Bronchial epithelial cell (primary cell): ENCODE results near the gene MYO7A. TPM values are rescaled to one million over a fixed set of nuclear protein-coding genes. Genes with fewer than 3 reads are reported as not detected.

ENCODE experiments used
- DNase-seq: peaks from one replicate; pipeline ENCODE4 v3.0.0-alpha.2; 2010; ENCODE audit warnings: low read depth
- FAIRE-seq: peaks from 2 replicates; lab custom pipeline; 2011; peaks lifted over from hg19 to GRCh38; lab: Jason Lieb, UNC
- H3K27me3 ChIP-seq: 2 replicates; pipeline ENCODE4 v1.5.1; 2011; ENCODE audit warnings: low read length; ENCODE audit not compliant: control insufficient read depth, insufficient read depth
- H3K36me3 ChIP-seq: 2 replicates; pipeline ENCODE4 v1.5.1; 2011; ENCODE audit warnings: low read length; ENCODE audit not compliant: control insufficient read depth, insufficient read depth
- H3K4me3 ChIP-seq: 2 replicates; pipeline ENCODE4 v1.5.1; 2011; ENCODE audit warnings: mild to moderate bottlenecking, low read depth, low read length, control low read depth
- total RNA-seq: library from RNA; depleted of rRNA; stranded (reverse); fragments of >200 nt; gene quantifications from 2 replicates; pipeline ENCODE4 v1.2.1, GENCODE V29; 2014
- TF ChIP-seq, protein P1 (sequence below): IDR thresholded peaks from 2 replicates; pipeline ENCODE4 v1.5.1; 2011; ENCODE audit warnings: mild to moderate bottlenecking, moderate library complexity, low read length, control low read depth, inconsistent platforms; ENCODE audit not compliant: insufficient read depth, severe bottlenecking

Gene MYO7A
- total RNA-seq, 1 donor from 2014 or later, result under 0.01 TPM

DNA sequence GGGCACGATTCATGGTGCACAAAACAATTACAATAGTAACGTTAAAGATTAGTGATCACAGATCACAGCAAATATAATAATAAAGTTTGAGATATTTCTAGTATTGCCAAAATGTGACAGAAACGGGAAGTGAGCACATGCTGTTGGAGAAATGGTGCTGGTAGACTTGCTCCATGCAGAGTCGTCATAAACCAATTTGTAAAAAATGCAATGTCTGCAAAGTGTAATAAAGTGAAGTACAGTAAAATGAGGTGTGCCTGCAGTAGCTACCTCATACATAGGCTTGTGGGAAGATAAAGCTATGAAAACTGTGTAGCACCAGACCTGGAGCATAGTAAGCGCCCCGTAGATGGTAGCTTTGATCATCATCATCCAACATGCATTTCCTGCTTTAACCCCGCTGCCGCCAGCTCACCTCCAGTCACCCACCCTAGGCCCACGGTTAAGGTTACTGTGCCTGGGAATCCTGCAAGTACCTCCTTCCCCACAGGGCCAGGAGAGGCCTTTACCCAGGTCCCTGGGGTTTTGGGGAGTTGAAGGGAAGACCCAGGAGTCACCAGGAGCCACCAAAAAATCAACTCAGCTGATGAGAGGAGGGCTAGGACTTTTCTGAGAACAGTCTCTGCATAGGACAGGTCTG, 59.2 kb downstream of the MYO7A start:
- FAIRE-seq (no peak), DNase-seq (no peak)
- Histone ChIP-seq H3K27me3 (no peaks in the 10 kb centered on the region), H3K4me3 (no peak overlapping the region), H3K36me3 (no peaks in the 10 kb centered on the region)
- TF ChIP-seq, protein P1, sequence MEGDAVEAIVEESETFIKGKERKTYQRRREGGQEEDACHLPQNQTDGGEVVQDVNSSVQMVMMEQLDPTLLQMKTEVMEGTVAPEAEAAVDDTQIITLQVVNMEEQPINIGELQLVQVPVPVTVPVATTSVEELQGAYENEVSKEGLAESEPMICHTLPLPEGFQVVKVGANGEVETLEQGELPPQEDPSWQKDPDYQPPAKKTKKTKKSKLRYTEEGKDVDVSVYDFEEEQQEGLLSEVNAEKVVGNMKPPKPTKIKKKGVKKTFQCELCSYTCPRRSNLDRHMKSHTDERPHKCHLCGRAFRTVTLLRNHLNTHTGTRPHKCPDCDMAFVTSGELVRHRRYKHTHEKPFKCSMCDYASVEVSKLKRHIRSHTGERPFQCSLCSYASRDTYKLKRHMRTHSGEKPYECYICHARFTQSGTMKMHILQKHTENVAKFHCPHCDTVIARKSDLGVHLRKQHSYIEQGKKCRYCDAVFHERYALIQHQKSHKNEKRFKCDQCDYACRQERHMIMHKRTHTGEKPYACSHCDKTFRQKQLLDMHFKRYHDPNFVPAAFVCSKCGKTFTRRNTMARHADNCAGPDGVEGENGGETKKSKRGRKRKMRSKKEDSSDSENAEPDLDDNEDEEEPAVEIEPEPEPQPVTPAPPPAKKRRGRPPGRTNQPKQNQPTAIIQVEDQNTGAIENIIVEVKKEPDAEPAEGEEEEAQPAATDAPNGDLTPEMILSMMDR, result no peak

DNA sequence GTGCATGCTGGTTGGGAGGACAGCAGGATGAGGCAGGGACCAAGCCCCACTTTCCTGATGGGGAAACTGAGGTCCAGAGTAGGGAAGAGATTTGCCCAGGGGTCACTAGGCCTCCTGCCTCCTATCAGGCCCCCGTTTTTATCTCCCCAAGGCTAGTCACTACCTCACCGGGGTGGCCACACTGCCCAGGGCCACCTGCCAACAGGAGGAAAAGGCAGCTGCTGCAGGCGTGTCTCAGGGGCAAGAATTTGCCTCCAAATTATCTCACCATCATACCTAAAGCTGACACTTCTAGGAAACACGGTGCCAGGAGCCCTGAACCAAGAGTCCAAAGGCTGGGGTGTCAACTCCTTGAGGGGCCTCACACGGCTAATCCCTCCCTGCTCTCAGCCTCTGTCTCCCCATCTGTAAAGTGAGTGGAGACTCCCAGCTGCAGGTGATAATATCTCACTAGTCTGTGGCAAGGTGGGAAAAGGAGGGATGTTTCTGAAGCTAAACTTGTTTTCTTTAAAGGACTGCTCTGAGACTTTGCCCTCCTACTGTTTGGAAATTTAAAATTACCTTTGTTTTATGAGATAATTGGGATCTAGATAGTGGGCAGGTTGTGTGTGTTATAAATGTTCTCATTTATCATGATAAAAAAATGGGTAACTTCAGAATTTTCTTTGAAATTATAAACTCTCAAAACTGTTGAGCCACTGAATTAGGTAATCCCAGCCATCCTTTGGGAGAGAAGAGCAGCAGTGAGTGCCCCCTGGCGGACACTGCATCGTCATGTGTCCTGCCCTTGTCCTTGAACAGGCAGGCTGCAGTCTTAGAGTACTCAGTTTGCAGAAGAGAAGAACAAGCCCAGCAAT, 60.0 kb downstream of the MYO7A start:
- no peaks in the 10 kb centered on the region for H3K36me3 ChIP-seq
- TF ChIP-seq, protein P1, result peak; percentile 80
- FAIRE-seq (peak; percentile 40), DNase-seq (peak; percentile 59)
- H3K4me3 ChIP-seq, result no peak overlapping the region
- H3K27me3 ChIP-seq, result no peaks in the 10 kb centered on the region

DNA sequence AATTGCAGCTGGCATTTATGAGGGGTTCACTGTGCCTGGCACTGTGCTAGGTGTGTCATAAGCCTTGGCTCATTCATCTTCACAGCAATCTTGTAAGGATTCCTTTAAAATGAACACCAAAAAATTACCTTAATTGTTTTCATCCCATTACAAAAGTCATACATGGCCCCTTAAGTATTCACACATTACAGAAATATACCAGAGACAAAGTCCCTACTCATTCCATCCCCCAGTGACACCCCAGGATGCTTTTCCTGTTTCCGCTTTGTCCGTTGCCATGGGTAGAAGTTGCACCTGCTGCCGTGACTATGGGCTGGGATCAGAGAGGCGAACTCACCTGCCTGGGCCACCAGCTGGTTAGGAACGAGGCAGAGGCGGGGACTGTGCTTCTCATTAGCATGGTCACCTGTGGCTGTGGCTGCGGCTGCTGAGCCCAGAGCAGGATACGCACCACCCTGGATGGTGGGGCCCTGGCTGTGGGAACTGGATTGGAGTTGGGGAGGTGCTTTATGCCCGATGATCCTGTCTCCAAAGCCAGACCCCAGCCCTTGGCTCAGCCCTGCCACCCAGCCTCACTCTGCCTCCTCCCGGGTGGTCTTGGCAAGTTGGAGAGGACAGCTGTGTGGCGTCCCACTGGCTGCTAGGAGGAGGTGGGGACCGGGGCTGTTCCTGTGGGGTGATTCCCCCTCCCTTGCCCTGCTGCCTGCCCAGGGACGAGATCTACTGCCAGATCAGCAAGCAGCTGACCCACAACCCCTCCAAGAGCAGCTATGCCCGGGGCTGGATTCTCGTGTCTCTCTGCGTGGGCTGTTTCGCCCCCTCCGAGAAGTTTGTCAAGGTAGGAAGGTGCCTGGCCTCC, 60.8 kb downstream of the MYO7A start:
- FAIRE-seq (no peak), DNase-seq (no peak)
- H3K4me3 ChIP-seq, result no peak overlapping the region
- H3K27me3 ChIP-seq, result no peaks in the 10 kb centered on the region
- no peaks in the 10 kb centered on the region for H3K36me3 ChIP-seq
- TF ChIP-seq, protein P1, result no peak

DNA sequence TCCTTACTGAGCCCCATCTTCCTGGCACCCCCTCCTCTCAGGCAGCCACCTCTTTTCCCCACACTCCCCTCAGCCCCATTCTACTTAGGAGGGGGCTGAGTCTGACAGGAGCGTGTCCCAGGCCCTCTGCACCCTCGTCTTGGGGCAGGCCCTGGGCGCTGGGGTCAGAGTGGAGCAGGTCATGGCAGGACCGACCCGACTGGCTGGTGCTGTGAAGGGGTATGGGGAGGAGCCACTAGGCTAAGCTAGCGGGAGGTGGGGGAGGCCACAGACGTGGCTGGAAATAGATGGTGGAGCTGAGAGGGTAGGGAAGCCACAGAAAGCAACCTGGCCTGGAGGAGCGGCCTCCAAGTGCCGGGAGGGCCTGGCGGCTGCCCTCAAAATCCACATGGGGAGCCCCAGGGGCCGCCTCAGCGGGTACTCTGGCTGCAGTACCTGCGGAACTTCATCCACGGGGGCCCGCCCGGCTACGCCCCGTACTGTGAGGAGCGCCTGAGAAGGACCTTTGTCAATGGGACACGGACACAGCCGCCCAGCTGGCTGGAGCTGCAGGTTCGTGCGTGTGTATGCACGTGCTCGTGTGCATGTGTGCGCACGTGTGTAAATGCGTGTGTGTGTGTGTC, 61.7 kb downstream of the MYO7A start:
- DNase-seq (no peak), FAIRE-seq (no peak)
- Histone ChIP-seq H3K4me3 (no peak overlapping the region), H3K27me3 (no peaks in the 10 kb centered on the region), H3K36me3 (no peaks in the 10 kb centered on the region)
- TF ChIP-seq, protein P1, result no peak

DNA sequence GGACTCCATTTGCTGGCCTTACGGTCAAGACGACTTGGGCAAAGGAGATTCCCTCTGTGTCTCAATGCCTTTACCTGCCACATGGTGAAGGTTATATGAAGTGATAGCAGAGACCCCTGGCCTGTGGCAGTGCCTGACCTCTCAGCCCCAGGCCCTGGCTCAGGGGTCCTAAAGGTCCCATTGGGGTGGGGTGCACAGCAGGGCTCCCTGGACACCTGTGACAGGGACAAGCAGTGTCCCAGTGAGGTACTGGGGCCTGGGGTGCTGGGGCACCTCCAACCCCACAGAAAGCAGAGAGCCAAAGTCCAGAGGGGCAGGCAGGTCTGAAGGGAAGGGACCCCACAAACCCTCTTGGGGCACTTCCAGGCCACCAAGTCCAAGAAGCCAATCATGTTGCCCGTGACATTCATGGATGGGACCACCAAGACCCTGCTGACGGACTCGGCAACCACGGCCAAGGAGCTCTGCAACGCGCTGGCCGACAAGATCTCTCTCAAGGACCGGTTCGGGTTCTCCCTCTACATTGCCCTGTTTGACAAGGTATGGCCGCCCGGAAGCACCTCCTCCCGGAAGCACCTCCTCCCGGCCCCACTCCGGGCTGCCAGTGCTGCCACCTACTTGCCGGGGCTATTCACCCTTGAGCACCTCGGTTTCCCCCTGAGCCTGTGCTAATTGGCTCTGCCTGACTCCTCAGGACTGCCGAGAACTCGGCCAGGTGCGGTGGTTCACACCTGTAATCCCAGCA, 62.5 kb downstream of the MYO7A start:
- H3K27me3 ChIP-seq, result no peaks in the 10 kb centered on the region
- no peak for FAIRE-seq
- no peak for DNase-seq
- H3K4me3 ChIP-seq, result no peak overlapping the region
- TF ChIP-seq, protein P1, result no peak
- no peaks in the 10 kb centered on the region for H3K36me3 ChIP-seq
